ENCODE data around the gene IMP4.

Gene IMP4

DNA sequence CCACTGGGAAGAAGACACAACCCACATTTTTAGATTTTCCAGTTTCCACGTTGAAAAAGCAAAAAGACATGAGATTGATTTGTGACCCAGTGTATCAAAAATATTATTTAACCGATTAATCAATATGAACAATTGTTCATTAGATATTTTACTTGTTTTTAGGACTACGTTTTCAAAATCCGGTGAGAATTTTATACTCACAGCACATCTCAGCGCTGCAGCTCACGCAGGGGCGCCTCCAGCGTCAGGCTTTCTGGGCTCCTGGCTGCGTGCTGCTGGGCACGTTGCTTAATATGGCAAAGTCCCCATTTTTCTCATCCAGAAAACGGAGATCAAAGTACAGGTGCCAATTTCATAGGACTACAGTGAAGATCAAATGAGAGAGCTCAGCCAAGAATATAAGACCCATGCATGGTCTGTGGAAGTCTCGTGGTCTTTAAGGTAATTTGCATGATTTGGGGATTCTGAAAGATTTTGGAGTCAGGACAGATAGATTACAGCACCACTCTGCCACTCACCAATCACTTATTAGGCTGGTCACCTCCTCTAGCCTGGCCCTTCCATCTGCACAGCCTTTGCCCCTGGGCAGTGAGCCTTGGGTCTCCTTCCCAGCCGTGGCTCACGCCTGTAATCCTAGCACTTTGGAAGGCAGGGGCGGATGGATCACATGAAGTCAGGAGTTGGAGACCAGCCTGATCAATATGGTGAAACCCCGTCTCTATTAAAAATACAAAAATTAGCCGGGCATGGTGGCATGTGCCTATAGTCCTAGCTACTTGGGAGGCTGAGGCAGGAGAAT is 49.4 kb downstream of the IMP4 start:
- in situ Hi-C loops (cut with HindIII; ENCODE audit: low sequenced_read_pairs): no loop called here
- peak overlapping the region; percentile 60 for H3K4me3 ChIP-seq (ENCODE audit: low read depth, low read length)
- no peak for DNase-seq (ENCODE audit: low read depth, low spot score)
- TF ChIP-seq CTCF (IDR thresholded peaks at IDR 0.05; ENCODE audit: low read depth, low read length): no peak

DNA sequence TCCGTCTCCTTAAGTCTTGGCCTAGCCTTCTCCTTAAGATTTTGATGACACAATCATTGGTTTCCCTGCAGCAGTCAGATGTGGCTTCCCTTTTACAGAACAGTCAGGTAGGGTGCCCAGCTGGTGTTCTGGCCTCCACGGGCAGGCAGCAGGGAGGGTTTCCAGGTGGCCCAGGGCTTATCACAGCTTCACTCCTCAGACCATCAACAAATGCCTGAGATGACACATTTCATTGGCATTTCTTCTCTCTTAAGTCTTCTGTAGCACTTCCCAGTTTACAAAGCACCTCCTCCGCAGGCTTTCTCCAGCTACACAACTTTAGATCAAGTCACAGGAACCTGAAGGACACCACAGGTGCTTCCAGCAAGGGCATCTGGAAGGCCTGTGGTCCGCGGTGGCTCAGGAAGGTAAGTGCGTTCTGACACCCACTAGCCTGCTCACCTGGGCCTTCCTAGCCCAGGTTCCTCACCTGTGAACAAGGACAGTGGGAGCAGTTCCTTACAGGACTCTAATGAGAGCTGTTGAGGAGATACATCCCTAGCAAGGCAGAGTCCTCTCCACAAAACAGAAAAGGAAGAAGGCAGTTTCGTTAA is 50.7 kb downstream of the IMP4 start:
- in situ Hi-C loops (cut with HindIII; ENCODE audit: low sequenced_read_pairs): no loop called here
- no peak for DNase-seq (ENCODE audit: low read depth, low spot score)
- TF ChIP-seq CTCF (IDR thresholded peaks at IDR 0.05; ENCODE audit: low read depth, low read length): no peak
- H3K4me3 ChIP-seq (ENCODE audit: low read depth, low read length): no peak overlapping the region
